ENCODE results near the gene KDM1B.

Gene KDM1B

GRCh38 chr6:18235524-18235923 is 80.3 kb downstream of the KDM1B start:
- no peak for DNase-seq (ENCODE audit: low read depth)

GRCh38 chr6:18237167-18237566 is 81.9 kb downstream of the KDM1B start:
- DNase-seq (ENCODE audit: low read depth), result no peak

- DNase-seq (ENCODE audit: low read depth), result no peak
These were observed 85.0 kb downstream of the KDM1B start for GRCh38 chr6:18240230-18240629.

GRCh38 chr6:18241208-18242038 is 86.2 kb downstream of the KDM1B start:
- no peak for DNase-seq (ENCODE audit: low read depth)

GRCh38 chr6:18242062-18242851 is 87.0 kb downstream of the KDM1B start:
- peak; percentile 48 for DNase-seq (ENCODE audit: low read depth)

- DNase-seq (ENCODE audit: low read depth), result no peak
These were observed 88.2 kb downstream of the KDM1B start for GRCh38 chr6:18243302-18243893.

- no peak for DNase-seq (ENCODE audit: low read depth)
These were observed 89.0 kb downstream of the KDM1B start for GRCh38 chr6:18244251-18244650.

GRCh38 chr6:18245079-18245478 is 89.9 kb downstream of the KDM1B start:
- DNase-seq (ENCODE audit: low read depth), result no peak

GRCh38 chr6:18245642-18246041 is 90.4 kb downstream of the KDM1B start:
- no peak for DNase-seq (ENCODE audit: low read depth)

- DNase-seq (ENCODE audit: low read depth), result no peak
These were observed 91.0 kb downstream of the KDM1B start for GRCh38 chr6:18246205-18246604.

- no peak for DNase-seq (ENCODE audit: low read depth)
These were observed 91.8 kb downstream of the KDM1B start for GRCh38 chr6:18247002-18247401.

GRCh38 chr6:18248698-18249097 is 93.5 kb downstream of the KDM1B start:
- no peak for DNase-seq (ENCODE audit: low read depth)

GRCh38 chr6:18249271-18249670 is 94.0 kb downstream of the KDM1B start:
- no peak for DNase-seq (ENCODE audit: low read depth)

- DNase-seq (ENCODE audit: low read depth), result no peak
These were observed 98.4 kb downstream of the KDM1B start for GRCh38 chr6:18253635-18254034.

- DNase-seq (ENCODE audit: low read depth), result no peak
These were observed 99.6 kb downstream of the KDM1B start for GRCh38 chr6:18254793-18255192.

- no peak for DNase-seq (ENCODE audit: low read depth)
These were observed 104.6 kb downstream of the KDM1B start for GRCh38 chr6:18259675-18260447.

GRCh38 chr6:18260448-18261106 is 105.4 kb downstream of the KDM1B start:
- DNase-seq (ENCODE audit: low read depth), result peak; percentile 80

- no peak for DNase-seq (ENCODE audit: low read depth)
These were observed 106.7 kb downstream of the KDM1B start for GRCh38 chr6:18261877-18262276.

- DNase-seq (ENCODE audit: low read depth), result no peak
These were observed 107.6 kb downstream of the KDM1B start for GRCh38 chr6:18262702-18263417.

GRCh38 chr6:18263418-18264218 is 108.4 kb downstream of the KDM1B start:
- peak; percentile 40 for DNase-seq (ENCODE audit: low read depth)

All from HS-27A (cell line).